Keratinocyte (primary cell): ENCODE results near the gene SAMD10. TPM values are rescaled to one million over a fixed set of nuclear protein-coding genes. Genes with fewer than 3 reads are reported as not detected.

Source experiments
- DNase-seq: peaks from one replicate; pipeline ENCODE4 v3.0.0-alpha.2; 2011; ENCODE audit warnings: low read depth, missing footprints, low spot score
- FAIRE-seq: peaks from 2 replicates; lab custom pipeline; 2011; peaks lifted over from hg19 to GRCh38; lab: Jason Lieb, UNC
- H2AFZ ChIP-seq: 2 replicates; pipeline ENCODE4 v1.6.0; 2012; ENCODE audit warnings: low read length, control low read depth, inconsistent platforms; ENCODE audit not compliant: control insufficient read depth
- H3K27ac ChIP-seq: 2 replicates; pipeline ENCODE4 v1.5.1; 2011; ENCODE audit warnings: low read length; ENCODE audit not compliant: control insufficient read depth, insufficient read depth
- H3K27me3 ChIP-seq: 3 replicates; pipeline ENCODE4 v1.6.0; 2011; ENCODE audit warnings: low read length; ENCODE audit not compliant: control insufficient read depth, insufficient read depth; ENCODE audit errors: extremely low read depth
- H3K36me3 ChIP-seq, 2 experiments: 2 replicates in 1 of 2; 3 replicates in 1 of 2; pipeline ENCODE4 v1.5.1; 2011; ENCODE audit warnings: low read length in 2 of 2, mild to moderate bottlenecking in 1 of 2; ENCODE audit not compliant: control insufficient read depth in 2 of 2, insufficient read depth in 2 of 2; ENCODE audit errors: extremely low read depth in 1 of 2
- H3K4me1 ChIP-seq: 3 replicates; pipeline ENCODE4 v1.5.1; 2011; ENCODE audit warnings: low read length; ENCODE audit not compliant: control insufficient read depth, insufficient read depth; ENCODE audit errors: extremely low read depth
- H3K4me2 ChIP-seq: 3 replicates; pipeline ENCODE4 v1.6.0; 2011; ENCODE audit warnings: low read depth, low read length; ENCODE audit not compliant: control insufficient read depth, insufficient read depth; ENCODE audit errors: extremely low read depth
- H3K4me3 ChIP-seq, 3 experiments: fragments of 200-600 bp in 1 of 3; sonication (generic) in 1 of 3; 2 replicates in 2 of 3; 3 replicates in 1 of 3; pipeline ENCODE4 v1.5.1; 2011 to 2016; ENCODE audit warnings: low read length in 3 of 3, mild to moderate bottlenecking in 3 of 3, control low read depth in 2 of 3, inconsistent platforms in 1 of 3, low read depth in 1 of 3, mixed read lengths in 1 of 3, mixed run types in 1 of 3, moderate library complexity in 1 of 3; ENCODE audit not compliant: control insufficient read depth in 2 of 3, insufficient read depth in 2 of 3; ENCODE audit errors: extremely low read depth in 1 of 3
- H3K79me2 ChIP-seq: 2 replicates; pipeline ENCODE4 v1.6.0; 2012; ENCODE audit warnings: low read length; ENCODE audit not compliant: control insufficient read depth, insufficient read depth
- H3K9ac ChIP-seq: 3 replicates; pipeline ENCODE4 v1.6.0; 2011; ENCODE audit warnings: low read length; ENCODE audit not compliant: control insufficient read depth, insufficient read depth; ENCODE audit errors: extremely low read depth
- H3K9me1 ChIP-seq: 3 replicates; pipeline ENCODE4 v1.6.0; 2011; ENCODE audit warnings: low read length; ENCODE audit not compliant: control insufficient read depth, insufficient read depth; ENCODE audit errors: extremely low read depth
- H3K9me3 ChIP-seq: 2 replicates; pipeline ENCODE4 v1.5.1; 2012; ENCODE audit warnings: low read depth, low read length; ENCODE audit not compliant: control insufficient read depth
- H4K20me1 ChIP-seq: 3 replicates; pipeline ENCODE4 v1.6.0; 2011; ENCODE audit warnings: low read length; ENCODE audit not compliant: control insufficient read depth, insufficient read depth; ENCODE audit errors: extremely low read depth
- EZH2 ChIP-seq: IDR thresholded peaks from one replicate; pipeline ENCODE4 v1.6.1; 2012; ENCODE audit warnings: inconsistent platforms, mild to moderate bottlenecking, low read length, moderate library complexity
- dilution Hi-C: fragments of 300-500 bp; cut with MboI; formaldehyde crosslinking; loops from one replicate; pipeline ENCODE4 v1.7.0; 2020; ENCODE audit warnings: low sequenced_read_pairs; ENCODE audit not compliant: extremely low pct_ligation_motif_present
- polyA plus RNA-seq, 5 experiments: library from polyadenylated mRNA; depleted of rRNA in 3 of 5; stranded (reverse) in 3 of 5; stranded (forward) in 1 of 5; unstranded in 1 of 5; fragments of >200 nt; gene quantifications; 1 replicate in 1 of 5; 2 replicates in 3 of 5; 3 replicates in 1 of 5; pipeline versions ENCODE4 v1.2.1 to v1.2.3, GENCODE V29; 2011 to 2012; ENCODE audit warnings: missing spikeins in 2 of 5, low read depth in 1 of 5, low replicate concordance in 1 of 5
- TF ChIP-seq, protein P1 (sequence below), 3 experiments: IDR thresholded peaks in 1 of 3; conservative IDR thresholded peaks in 1 of 3; optimal IDR thresholded peaks in 1 of 3; 2 replicates in 2 of 3; 3 replicates in 1 of 3; pipeline versions ENCODE3 to v1.5.1; 2011; ENCODE audit warnings: low read length in 3 of 3, mild to moderate bottlenecking in 3 of 3, moderate library complexity in 2 of 3, control low read depth in 1 of 3, inconsistent platforms in 1 of 3; ENCODE audit not compliant: insufficient read depth in 2 of 3; ENCODE audit errors: extremely low read depth in 1 of 3

SAMD10 gene
- polyA plus RNA-seq, 1 donor (not counting 4 experiments of a cell fraction or from before 2014, with no cell fraction given): 0.45 TPM

DNA sequence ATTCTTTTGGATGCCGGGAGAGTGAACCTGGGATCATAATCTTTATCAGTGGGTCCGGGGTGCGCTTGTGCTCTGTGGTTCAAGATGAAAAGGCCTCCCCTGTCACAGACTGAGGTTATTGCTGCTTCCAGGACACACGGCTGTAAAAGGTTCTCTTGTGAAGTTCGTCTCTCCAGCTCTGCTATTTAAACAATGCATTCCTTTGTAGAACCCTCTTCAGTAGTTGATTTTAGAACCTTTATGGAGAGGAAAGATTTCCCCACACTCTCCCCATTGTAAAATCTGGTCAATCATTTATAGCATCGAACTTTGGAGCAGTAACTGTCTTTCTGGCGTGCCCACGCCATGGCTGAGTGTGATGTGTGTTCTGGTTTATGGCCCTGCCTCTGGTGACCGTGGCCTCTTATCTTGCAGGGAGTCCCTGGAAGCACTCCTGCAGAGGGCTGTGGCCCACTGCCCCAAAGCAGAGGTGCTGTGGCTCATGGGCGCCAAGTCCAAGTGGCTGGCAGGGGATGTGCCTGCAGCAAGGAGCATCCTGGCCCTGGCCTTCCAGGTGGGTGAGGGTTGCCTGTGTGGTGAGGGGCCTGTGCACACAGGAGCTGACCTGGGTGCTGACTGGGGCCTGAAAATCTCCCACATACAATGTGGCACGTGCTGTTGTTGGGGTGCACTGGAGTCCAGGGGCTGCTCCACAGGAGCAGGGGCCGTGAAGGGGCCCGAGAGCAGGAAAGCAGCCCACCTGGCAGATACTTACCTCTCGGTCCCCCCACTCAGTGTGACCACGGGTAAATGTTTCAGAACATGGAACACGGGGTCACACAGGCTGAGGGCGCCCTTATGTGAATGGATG lies 44.9 kb upstream of the SAMD10 start:
- dilution Hi-C loops: no loop called here
- Histone ChIP-seq H3K4me2 (no peak overlapping the region), H3K79me2 (peaks cover 6% of the 10 kb centered on the region), H3K27ac (no peak overlapping the region), H3K4me1 (no peaks in the 10 kb centered on the region), H3K27me3 (no peaks in the 10 kb centered on the region), H3K9me1 (no peaks in the 10 kb centered on the region), H3K36me3 (peaks cover 34 to 37% of the 10 kb centered on the region in 2 experiments), H2AFZ (no peak overlapping the region), H3K4me3 (no peak overlapping the region), H3K9ac (no peak overlapping the region), H3K9me3 (no peaks in the 10 kb centered on the region), H4K20me1 (no peaks in the 10 kb centered on the region)
- TF ChIP-seq, protein P1, sequence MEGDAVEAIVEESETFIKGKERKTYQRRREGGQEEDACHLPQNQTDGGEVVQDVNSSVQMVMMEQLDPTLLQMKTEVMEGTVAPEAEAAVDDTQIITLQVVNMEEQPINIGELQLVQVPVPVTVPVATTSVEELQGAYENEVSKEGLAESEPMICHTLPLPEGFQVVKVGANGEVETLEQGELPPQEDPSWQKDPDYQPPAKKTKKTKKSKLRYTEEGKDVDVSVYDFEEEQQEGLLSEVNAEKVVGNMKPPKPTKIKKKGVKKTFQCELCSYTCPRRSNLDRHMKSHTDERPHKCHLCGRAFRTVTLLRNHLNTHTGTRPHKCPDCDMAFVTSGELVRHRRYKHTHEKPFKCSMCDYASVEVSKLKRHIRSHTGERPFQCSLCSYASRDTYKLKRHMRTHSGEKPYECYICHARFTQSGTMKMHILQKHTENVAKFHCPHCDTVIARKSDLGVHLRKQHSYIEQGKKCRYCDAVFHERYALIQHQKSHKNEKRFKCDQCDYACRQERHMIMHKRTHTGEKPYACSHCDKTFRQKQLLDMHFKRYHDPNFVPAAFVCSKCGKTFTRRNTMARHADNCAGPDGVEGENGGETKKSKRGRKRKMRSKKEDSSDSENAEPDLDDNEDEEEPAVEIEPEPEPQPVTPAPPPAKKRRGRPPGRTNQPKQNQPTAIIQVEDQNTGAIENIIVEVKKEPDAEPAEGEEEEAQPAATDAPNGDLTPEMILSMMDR (optimal IDR thresholded peaks at IDR 0.05 in 1 of 3, IDR thresholded peaks at IDR 0.05 in 1 of 3, conservative IDR thresholded peaks at IDR 0.05 in 1 of 3; ENCODE audit: extremely low read depth in 1 of 3, insufficient read depth in 2 of 3, low read length in 3 of 3): no peak
- TF ChIP-seq EZH2: no peak
- FAIRE-seq (no peak), DNase-seq (no peak)

DNA sequence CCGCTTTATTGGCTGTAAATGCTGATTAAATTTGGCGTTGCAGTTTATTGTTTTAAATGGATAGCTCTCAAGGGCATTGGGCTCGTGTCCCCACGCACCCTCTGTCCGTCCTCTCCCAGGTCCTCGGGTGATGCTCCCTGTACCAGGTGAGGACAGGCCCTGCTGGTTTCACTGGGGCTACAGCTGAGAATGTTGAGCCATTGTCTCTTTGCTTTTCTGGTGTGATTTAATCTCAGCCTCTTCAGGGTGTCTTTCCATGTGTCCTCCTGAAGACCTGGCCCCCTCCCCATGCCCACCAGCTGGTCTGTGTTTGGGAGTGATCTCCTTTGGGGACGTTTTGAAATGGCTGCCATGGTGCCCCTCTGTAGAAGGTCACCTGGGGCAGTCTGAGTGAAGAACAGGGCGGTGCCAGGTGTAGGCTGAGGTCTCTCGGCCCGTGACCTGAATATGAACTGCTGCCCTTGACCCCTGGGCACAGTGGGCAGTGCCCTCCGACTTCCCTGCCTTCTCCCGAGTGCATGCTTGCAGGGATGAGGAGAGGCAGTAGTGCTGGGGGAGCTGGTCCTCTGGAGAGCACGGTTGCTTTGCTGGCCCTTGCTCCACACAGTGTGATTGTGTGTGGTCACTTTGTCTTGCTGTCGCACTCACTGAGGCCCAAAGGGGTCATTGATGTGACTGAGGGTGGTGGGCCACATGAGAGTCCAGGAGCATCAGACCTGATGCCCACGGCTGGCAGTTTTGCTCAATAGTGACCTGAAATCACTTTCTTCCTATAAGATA lies 44.1 kb upstream of the SAMD10 start:
- Histone ChIP-seq H3K4me3 (no peak overlapping the region), H3K27ac (no peak overlapping the region), H3K9me3 (no peaks in the 10 kb centered on the region), H2AFZ (no peak overlapping the region), H3K4me1 (no peaks in the 10 kb centered on the region), H3K4me2 (no peak overlapping the region), H3K79me2 (peaks cover 6% of the 10 kb centered on the region), H4K20me1 (no peaks in the 10 kb centered on the region), H3K9ac (no peak overlapping the region), H3K9me1 (no peaks in the 10 kb centered on the region), H3K36me3 (peaks cover 40 to 41% of the 10 kb centered on the region in 2 experiments), H3K27me3 (no peaks in the 10 kb centered on the region)
- no peak for FAIRE-seq
- dilution Hi-C loops: no loop called here
- no peak for DNase-seq
- TF ChIP-seq, protein P1 (optimal IDR thresholded peaks at IDR 0.05 in 1 of 3, IDR thresholded peaks at IDR 0.05 in 1 of 3, conservative IDR thresholded peaks at IDR 0.05 in 1 of 3; ENCODE audit: extremely low read depth in 1 of 3, insufficient read depth in 2 of 3, low read length in 3 of 3): no peak
- no peak for TF ChIP-seq EZH2
